Measurements from ENCODE around the gene MUSK. TPM values are rescaled to one million over a fixed set of nuclear protein-coding genes. Genes with fewer than 3 reads are reported as not detected.
"Not testable (repeated sequence)": the region's sequence is repeated elsewhere in the genome, so short reads cannot be mapped to it uniquely, and the experiment has no call there.

The MUSK gene
- total RNA-seq, 1 donor from 2014 or later = not detected

DNA sequence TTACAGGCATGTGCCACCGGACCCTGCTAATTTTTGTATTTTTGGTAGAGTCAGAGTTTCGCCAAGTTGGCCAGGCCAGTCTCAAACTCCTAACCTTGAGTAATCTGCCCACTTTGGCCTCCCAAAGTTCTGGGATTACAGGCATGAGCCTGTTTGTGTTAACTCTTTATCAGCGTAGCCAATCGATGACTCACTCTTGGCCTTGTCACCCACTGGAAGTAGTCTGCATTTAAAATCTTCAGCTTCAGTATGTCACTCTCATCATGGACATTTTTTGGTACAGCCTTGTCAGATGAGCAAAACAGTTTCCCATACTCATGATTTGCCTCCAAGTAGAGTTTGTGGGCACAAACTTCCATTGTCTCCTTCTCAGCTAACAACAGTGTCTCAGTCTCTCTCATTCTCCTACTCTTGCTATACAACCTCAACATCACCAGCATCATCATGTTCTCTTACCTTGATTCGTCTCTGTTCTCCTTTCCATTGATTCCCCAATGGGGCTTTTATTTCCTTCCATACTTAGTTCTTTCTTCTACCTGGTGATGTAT is 22.5 kb downstream of the MUSK start:
- Mint-ChIP-seq H3K4me3 (no peak overlapping the region), H3K4me1 (no peaks in the 10 kb centered on the region), H3K27me3 (peaks cover 2% of the 10 kb centered on the region), H3K27ac (no peak overlapping the region), H3K36me3 (ENCODE audit: low read depth) (no peaks in the 10 kb centered on the region), H3K9me3 (no peaks in the 10 kb centered on the region)
- intact Hi-C loops (cut with micrococcal nuclease) = no loop called here
- DNase-seq = no peak
- CTCF ChIA-PET = no interaction called here
- ATAC-seq (ENCODE audit: low read depth) = no peak
- TF ChIP-seq, protein P1, sequence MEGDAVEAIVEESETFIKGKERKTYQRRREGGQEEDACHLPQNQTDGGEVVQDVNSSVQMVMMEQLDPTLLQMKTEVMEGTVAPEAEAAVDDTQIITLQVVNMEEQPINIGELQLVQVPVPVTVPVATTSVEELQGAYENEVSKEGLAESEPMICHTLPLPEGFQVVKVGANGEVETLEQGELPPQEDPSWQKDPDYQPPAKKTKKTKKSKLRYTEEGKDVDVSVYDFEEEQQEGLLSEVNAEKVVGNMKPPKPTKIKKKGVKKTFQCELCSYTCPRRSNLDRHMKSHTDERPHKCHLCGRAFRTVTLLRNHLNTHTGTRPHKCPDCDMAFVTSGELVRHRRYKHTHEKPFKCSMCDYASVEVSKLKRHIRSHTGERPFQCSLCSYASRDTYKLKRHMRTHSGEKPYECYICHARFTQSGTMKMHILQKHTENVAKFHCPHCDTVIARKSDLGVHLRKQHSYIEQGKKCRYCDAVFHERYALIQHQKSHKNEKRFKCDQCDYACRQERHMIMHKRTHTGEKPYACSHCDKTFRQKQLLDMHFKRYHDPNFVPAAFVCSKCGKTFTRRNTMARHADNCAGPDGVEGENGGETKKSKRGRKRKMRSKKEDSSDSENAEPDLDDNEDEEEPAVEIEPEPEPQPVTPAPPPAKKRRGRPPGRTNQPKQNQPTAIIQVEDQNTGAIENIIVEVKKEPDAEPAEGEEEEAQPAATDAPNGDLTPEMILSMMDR (IDR thresholded peaks at IDR 0.05) = no peak
- POLR2A ChIA-PET = no interaction called here

DNA sequence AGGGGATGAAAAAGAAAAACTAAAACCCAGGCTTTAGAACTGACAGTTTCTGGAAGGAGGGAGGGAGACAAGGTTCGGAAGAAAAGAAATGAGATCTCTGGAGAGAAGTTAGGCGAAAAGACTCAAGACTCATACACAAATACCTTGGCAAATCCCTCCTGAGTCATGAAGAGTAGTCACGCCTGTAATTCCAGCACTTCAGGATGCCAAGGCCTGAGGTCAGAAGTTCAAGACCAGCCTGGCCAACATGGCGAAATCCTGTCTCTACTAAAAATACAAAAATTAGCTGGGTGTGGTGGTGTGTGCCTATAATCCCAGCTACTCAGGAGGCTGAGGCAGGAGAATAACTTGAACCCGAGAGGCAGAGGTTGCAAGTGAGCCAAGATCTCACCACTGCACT is 27.3 kb downstream of the MUSK start:
- H3K27me3 Mint-ChIP-seq; H3K36me3 Mint-ChIP-seq (ENCODE audit: low read depth); ATAC-seq (ENCODE audit: low read depth); CTCF ChIA-PET; H3K4me1 Mint-ChIP-seq; H3K27ac Mint-ChIP-seq; DNase-seq; H3K9me3 Mint-ChIP-seq; H3K4me3 Mint-ChIP-seq; intact Hi-C loops (cut with micrococcal nuclease); POLR2A ChIA-PET: not testable (repeated sequence)

DNA sequence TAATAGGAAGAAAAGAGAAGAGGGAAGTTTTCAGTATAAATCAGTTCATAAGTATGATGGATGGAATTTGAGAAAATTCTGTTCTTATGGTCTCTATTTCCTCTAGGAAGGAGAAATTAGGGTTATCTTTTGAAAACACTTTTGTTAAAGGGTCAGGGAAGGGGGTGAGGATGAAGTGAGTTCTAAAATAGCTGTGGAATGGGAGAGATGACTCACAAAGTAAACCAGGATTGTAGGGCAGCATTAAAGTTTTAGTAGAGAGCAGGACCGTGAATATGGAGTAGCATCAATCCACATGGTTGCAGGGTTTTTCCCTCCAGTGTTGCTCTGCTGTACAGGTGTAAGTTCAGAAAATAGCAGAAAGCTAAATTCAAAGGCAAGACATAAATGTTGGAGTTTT is 32.4 kb downstream of the MUSK start:
- no peak overlapping the region for H3K4me3 Mint-ChIP-seq
- no peaks in the 10 kb centered on the region for H3K27me3 Mint-ChIP-seq
- no peaks in the 10 kb centered on the region for H3K36me3 Mint-ChIP-seq (ENCODE audit: low read depth)
- no peak overlapping the region for H3K27ac Mint-ChIP-seq
- DNase-seq = no peak
- TF ChIP-seq, protein P1 (IDR thresholded peaks at IDR 0.05) = no peak
- no peaks in the 10 kb centered on the region for H3K9me3 Mint-ChIP-seq
- H3K4me1 Mint-ChIP-seq = no peaks in the 10 kb centered on the region
- POLR2A ChIA-PET = no interaction called here
- intact Hi-C loops (cut with micrococcal nuclease) = no loop called here
- CTCF ChIA-PET = no interaction called here
- no peak for ATAC-seq (ENCODE audit: low read depth)

DNA sequence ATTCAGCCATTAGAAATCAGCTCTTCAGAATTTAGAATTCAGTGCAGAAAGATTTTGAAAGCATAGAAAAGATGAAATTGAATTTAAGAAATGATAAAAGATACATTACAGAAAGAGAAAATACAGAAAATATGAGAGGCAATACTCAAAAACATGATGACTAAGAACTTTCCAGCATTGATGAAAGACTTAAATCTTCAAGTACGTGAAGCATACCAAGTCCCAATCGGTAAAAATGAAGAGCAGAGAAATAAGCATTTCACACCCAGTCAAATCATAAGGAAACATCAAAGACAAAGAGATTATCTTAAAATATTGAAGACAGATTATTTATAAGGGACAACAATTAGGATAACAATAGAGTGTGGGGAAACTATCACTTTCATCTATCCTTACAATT is 35.1 kb downstream of the MUSK start:
- TF ChIP-seq, protein P1 (IDR thresholded peaks at IDR 0.05) = no peak
- ChIA-PET CTCF (no interaction called here), POLR2A (no interaction called here)
- ATAC-seq (ENCODE audit: low read depth) (no peak), DNase-seq (no peak)
- H3K4me1 Mint-ChIP-seq = no peaks in the 10 kb centered on the region
- no peaks in the 10 kb centered on the region for H3K36me3 Mint-ChIP-seq (ENCODE audit: low read depth)
- intact Hi-C loops (cut with micrococcal nuclease) = no loop called here
- H3K27me3 Mint-ChIP-seq = no peaks in the 10 kb centered on the region
- H3K9me3 Mint-ChIP-seq = no peaks in the 10 kb centered on the region
- no peak overlapping the region for H3K27ac Mint-ChIP-seq
- no peak overlapping the region for H3K4me3 Mint-ChIP-seq

DNA sequence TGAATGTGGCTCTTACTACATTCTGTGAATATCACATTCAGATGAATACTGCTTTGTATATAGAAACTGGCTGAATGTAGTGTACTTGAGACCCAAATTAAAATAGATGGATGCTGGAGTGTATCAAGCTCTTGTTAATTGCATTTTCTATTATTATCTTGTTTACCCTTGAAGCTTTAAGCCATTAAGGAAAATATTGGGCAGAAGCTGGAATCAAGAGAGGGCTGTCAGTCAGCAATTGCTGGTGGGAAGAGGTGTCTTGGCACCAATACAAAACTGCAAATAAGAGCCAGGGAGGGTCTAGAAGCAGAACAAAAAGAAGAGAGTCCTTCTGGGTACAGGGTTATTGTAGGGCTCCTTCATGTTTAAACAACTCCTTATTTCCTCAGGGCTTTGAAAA is 38.8 kb downstream of the MUSK start:
- no peaks in the 10 kb centered on the region for H3K27me3 Mint-ChIP-seq
- DNase-seq = no peak
- no peak for ATAC-seq (ENCODE audit: low read depth)
- CTCF ChIA-PET = no interaction called here
- no peaks in the 10 kb centered on the region for H3K4me1 Mint-ChIP-seq
- H3K4me3 Mint-ChIP-seq = no peak overlapping the region
- intact Hi-C loops (cut with micrococcal nuclease) = no loop called here
- H3K36me3 Mint-ChIP-seq (ENCODE audit: low read depth) = no peaks in the 10 kb centered on the region
- no peak overlapping the region for H3K27ac Mint-ChIP-seq
- POLR2A ChIA-PET = no interaction called here
- no peaks in the 10 kb centered on the region for H3K9me3 Mint-ChIP-seq
- TF ChIP-seq, protein P1 (IDR thresholded peaks at IDR 0.05) = no peak

DNA sequence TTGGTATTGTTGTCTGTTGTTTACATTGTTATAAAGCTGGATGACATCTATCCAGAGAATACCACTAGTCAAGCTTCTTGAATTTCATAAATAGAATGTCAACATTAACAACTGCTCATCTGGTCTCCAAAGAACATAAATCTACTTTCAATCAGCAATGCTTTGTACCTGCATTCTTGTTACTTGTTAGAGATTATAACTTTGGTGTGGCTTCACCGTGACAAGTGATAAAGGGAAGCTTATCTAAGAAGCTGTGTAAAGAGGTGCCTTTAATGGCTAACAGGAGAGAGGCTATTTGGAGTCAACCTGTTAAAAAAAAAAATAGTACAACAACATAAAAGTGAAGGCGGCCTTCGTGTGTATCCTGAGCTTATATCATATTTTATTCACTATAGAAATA is 41.8 kb downstream of the MUSK start:
- Mint-ChIP-seq H3K9me3 (no peaks in the 10 kb centered on the region), H3K4me1 (no peaks in the 10 kb centered on the region), H3K27ac (no peak overlapping the region), H3K36me3 (ENCODE audit: low read depth) (no peaks in the 10 kb centered on the region), H3K27me3 (no peaks in the 10 kb centered on the region), H3K4me3 (no peak overlapping the region)
- ChIA-PET CTCF (no interaction called here), POLR2A (no interaction called here)
- ATAC-seq (ENCODE audit: low read depth) (no peak), DNase-seq (no peak)
- intact Hi-C loops (cut with micrococcal nuclease) = no loop called here
- TF ChIP-seq, protein P1 (IDR thresholded peaks at IDR 0.05) = no peak

Data from activated B cell treated with CpG ODN at 0.5 μM for 24 hours (primary cell).